Activated CD4-positive, alpha-beta memory T cell treated with anti-CD3 and anti-CD28 coated beads for 36 hours (primary cell): ENCODE measurements around the gene WRAP73. TPM values are rescaled to one million over a fixed set of nuclear protein-coding genes. Genes with fewer than 3 reads are reported as not detected.

ENCODE experiments used
- CTCF ChIA-PET: fragments of 350-600 bp; sonication (Branson Sonifier 250); formaldehyde crosslinking; loops from one replicate; lab custom pipeline; 2021; ENCODE audit warnings: antibody characterized with exemption, inconsistent platforms; lab: Charles Lee
- POLR2A ChIA-PET: fragments of 350-600 bp; sonication (Branson Sonifier 250); formaldehyde crosslinking; loops from one replicate; lab custom pipeline; 2021; ENCODE audit warnings: antibody characterized with exemption; lab: Charles Lee
- DNase-seq: peaks from one replicate; pipeline ENCODE4 v3.0.0-alpha.2; 2020
- H3K27ac Mint-ChIP-seq: one replicate; pipeline ENCODE4 v1.8.0; 2021; ENCODE audit warnings: mixed read lengths
- H3K27me3 Mint-ChIP-seq: one replicate; pipeline ENCODE4 v1.8.0; 2021; ENCODE audit warnings: mixed read lengths
- H3K36me3 Mint-ChIP-seq: one replicate; pipeline ENCODE4 v1.8.0; 2021; ENCODE audit warnings: mixed read lengths
- H3K4me1 Mint-ChIP-seq: one replicate; pipeline ENCODE4 v1.8.0; 2021; ENCODE audit warnings: low read depth, mixed read lengths
- H3K4me3 Mint-ChIP-seq: one replicate; pipeline ENCODE4 v1.8.0; 2021; ENCODE audit warnings: mild to moderate bottlenecking, mixed read lengths
- H3K9me3 Mint-ChIP-seq: one replicate; pipeline ENCODE4 v1.8.0; 2021; ENCODE audit warnings: mixed read lengths
- intact Hi-C: fragments of 100-400 bp; cut with micrococcal nuclease; formaldehyde crosslinking; loops from one replicate; pipeline ENCODE4 v1.15.1; 2023
- total RNA-seq, 2 experiments: library from RNA; stranded (reverse); gene quantifications; one replicate each; pipeline ENCODE4 v1.2.3, GENCODE V29; 2021

The WRAP73 gene
- total RNA-seq, 2 experiments from 2014 or later, result 34.5 to 34.6 TPM

DNA sequence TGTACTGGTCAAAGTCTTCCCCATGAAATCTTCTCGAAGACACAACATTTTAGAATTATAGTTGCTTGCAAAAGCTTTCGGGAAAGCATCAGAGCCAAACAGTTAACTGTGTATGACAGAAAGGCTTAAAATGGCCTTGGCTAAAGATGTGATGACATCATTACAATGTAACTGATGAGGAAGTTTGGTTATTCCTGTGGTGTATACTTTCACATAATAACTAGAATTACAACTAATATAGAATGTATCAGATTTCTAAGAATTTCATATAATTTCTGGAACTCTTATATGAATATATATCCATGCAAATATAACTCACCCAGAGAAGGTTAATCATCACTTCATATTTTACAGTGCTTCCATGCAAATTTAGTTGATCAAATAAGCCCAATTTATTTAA, 10.8 kb upstream of the WRAP73 start:
- ChIA-PET POLR2A (no interaction called here), CTCF (no interaction called here)
- Mint-ChIP-seq H3K27ac (no peak overlapping the region), H3K27me3 (peaks cover 21% of the 10 kb centered on the region), H3K36me3 (no peaks in the 10 kb centered on the region), H3K4me3 (no peak overlapping the region), H3K9me3 (no peaks in the 10 kb centered on the region), H3K4me1 (peaks cover 13% of the 10 kb centered on the region)
- no peak for DNase-seq
- intact Hi-C loops, result no loop called here

GRCh38 chr1:3659093-3659492, 9.2 kb upstream of the WRAP73 start:
- H3K27ac Mint-ChIP-seq, result no peak overlapping the region
- H3K9me3 Mint-ChIP-seq, result no peaks in the 10 kb centered on the region
- H3K27me3 Mint-ChIP-seq, result peaks cover 31% of the 10 kb centered on the region
- no peaks in the 10 kb centered on the region for H3K36me3 Mint-ChIP-seq
- peaks cover 13% of the 10 kb centered on the region for H3K4me1 Mint-ChIP-seq
- ChIA-PET CTCF (no interaction called here), POLR2A (no interaction called here)
- intact Hi-C loops, result loop anchor here (10.0 kb wide), 1 partner anchor 246 kb away; the partner anchor contains the start of gene C1orf174
- no peak for DNase-seq
- no peak overlapping the region for H3K4me3 Mint-ChIP-seq

DNA sequence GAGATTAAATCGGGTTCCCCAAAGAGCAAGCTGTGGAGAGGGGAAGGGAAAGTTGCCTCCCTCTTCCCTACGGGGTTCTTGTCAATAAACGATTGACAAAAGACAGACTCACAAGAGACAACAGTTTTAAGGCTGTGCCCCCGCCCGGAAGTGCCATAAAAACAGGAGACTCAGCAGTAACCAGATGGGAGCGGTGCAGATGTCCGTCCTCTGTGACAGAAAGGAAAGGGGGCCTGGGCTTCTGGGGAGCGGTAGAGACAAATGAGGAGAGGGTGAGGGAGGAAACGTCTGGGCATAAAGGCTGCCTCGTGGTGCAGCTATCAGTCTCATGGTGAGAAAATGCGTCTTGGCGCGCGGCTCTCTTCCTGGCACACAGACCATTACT, 8.3 kb upstream of the WRAP73 start:
- Mint-ChIP-seq H3K4me3 (no peak overlapping the region), H3K9me3 (no peaks in the 10 kb centered on the region), H3K27ac (no peak overlapping the region), H3K4me1 (peaks cover 13% of the 10 kb centered on the region), H3K36me3 (no peaks in the 10 kb centered on the region), H3K27me3 (peaks cover 40% of the 10 kb centered on the region)
- POLR2A ChIA-PET, result no interaction called here
- DNase-seq, result no peak
- intact Hi-C loops, result loop anchor here (10.0 kb wide), 1 partner anchor 247 kb away; the partner anchor contains the start of gene C1orf174
- CTCF ChIA-PET, result no interaction called here

DNA sequence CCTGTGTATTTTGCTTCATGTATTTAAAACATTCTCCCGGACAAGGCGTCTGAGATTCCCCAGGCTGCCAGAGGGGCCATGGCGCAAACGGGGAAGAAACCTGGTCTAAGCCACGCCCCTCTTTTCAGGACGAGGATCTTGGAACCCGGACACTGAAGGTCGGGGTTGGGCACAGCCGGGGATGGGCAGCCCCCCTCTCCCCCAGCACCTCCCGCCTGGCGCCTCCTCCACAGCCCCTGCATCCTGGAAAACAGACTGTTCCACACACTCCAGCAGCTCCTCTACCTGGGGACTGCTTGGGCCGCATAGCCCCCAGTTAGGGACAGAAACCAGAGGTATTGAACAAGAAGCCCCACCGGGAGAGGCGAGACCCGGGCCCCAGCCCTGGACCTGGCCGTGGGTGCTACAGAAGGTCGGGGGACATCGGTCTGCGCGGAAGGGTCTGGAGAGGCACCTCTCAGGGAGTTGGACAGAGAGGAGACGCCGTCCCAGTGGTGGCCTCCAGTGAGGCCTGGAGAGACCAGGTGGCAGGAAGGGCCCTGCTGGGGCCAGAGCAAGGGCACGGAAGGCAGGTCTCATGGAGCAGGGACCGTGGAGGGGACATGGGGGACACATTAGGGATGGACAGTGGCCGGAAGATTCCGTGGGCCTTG, 7.8 kb upstream of the WRAP73 start:
- DNase-seq, result no peak
- POLR2A ChIA-PET, result no interaction called here
- H3K27ac Mint-ChIP-seq, result no peak overlapping the region
- H3K4me3 Mint-ChIP-seq, result no peak overlapping the region
- H3K4me1 Mint-ChIP-seq, result peaks cover 13% of the 10 kb centered on the region
- peaks cover 42% of the 10 kb centered on the region for H3K27me3 Mint-ChIP-seq
- intact Hi-C loops, result loop anchor here (10.0 kb wide), 1 partner anchor 247 kb away; the partner anchor contains the start of gene C1orf174
- CTCF ChIA-PET, result no interaction called here
- no peaks in the 10 kb centered on the region for H3K36me3 Mint-ChIP-seq
- H3K9me3 Mint-ChIP-seq, result no peaks in the 10 kb centered on the region

DNA sequence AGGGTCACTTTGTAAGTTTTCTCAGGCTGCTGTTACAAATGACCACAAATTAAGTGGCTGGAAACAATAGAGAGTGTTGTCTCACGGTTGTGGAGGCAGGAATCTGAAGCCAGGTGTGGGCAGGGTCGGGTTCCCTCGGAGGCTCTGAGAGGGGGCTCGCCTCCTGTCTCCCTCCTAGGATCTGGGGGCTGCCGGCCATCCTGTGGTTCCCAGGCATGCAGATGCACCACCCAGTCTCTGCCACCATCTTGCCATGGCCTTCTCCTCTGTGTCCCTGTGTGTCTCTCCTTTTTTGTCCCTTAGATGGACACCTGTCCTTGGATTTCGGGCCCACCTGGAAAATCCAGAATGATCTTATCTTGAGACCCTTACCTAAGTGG, 7.2 kb upstream of the WRAP73 start:
- Mint-ChIP-seq H3K9me3 (no peaks in the 10 kb centered on the region), H3K27me3 (peaks cover 42% of the 10 kb centered on the region), H3K36me3 (no peaks in the 10 kb centered on the region), H3K27ac (no peak overlapping the region), H3K4me1 (peaks cover 13% of the 10 kb centered on the region), H3K4me3 (no peak overlapping the region)
- intact Hi-C loops, result loop anchor here (10.0 kb wide), 1 partner anchor 248 kb away; the partner anchor contains the start of gene C1orf174
- ChIA-PET CTCF (no interaction called here), POLR2A (no interaction called here)
- DNase-seq, result no peak

GRCh38 chr1:3656450-3657095, 6.7 kb upstream of the WRAP73 start:
- Mint-ChIP-seq H3K27me3 (peaks cover 42% of the 10 kb centered on the region), H3K27ac (no peak overlapping the region), H3K9me3 (no peaks in the 10 kb centered on the region), H3K36me3 (no peaks in the 10 kb centered on the region), H3K4me3 (no peak overlapping the region), H3K4me1 (peaks cover 13% of the 10 kb centered on the region)
- ChIA-PET POLR2A (no interaction called here), CTCF (no interaction called here)
- DNase-seq, result peak; percentile 48
- intact Hi-C loops, result loop anchor here (10.0 kb wide), 1 partner anchor 248 kb away; the partner anchor contains the start of gene C1orf174

- H3K27ac Mint-ChIP-seq, result no peak overlapping the region
- intact Hi-C loops, result loop anchor here (5.0 to 10.0 kb wide), 2 partner anchors 143 to 250 kb away; partner anchors contain the start of genes C1orf174 and LRRC47
These were observed 4.8 kb upstream of the WRAP73 start for GRCh38 chr1:3654549-3655281.

DNA sequence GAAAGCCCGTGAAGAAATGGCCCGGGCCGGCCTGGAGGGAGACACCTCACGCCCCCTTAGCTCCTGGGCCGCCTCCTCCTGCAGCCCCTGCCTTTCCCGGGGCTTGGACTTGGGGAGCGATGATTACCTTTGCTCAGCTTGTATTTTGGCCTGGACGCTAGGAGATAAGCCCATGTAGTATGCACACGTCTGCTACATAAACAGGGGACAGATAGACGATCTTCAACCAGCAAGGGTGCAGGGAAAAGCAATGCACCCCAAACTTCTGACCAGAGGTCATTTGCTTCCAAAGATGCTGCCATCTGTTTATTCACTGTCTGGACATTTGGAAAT, 3.3 kb upstream of the WRAP73 start:
- DNase-seq, result no peak
- POLR2A ChIA-PET, result no interaction called here
- peaks cover 47% of the 10 kb centered on the region for H3K27me3 Mint-ChIP-seq

More at GRCh38 chr1:3654549-3655281, 4.8 kb upstream of the WRAP73 start:
- POLR2A ChIA-PET, result no interaction called here
- Mint-ChIP-seq H3K4me1 (peaks cover 20% of the 10 kb centered on the region), H3K9me3 (no peaks in the 10 kb centered on the region), H3K4me3 (no peak overlapping the region), H3K27me3 (peaks cover 51% of the 10 kb centered on the region), H3K36me3 (no peaks in the 10 kb centered on the region)
- DNase-seq, result no peak
- CTCF ChIA-PET, result interaction anchor here (1.4 kb wide), 1 partner anchor 35 kb away, joined by 6 read pairs; no protein-coding TSS in a partner anchor

GRCh38 chr1:3652548-3653285, 2.8 kb upstream of the WRAP73 start:
- Mint-ChIP-seq H3K27ac (no peak overlapping the region), H3K9me3 (no peaks in the 10 kb centered on the region), H3K27me3 (peaks cover 43% of the 10 kb centered on the region), H3K4me1 (peaks cover 36% of the 10 kb centered on the region), H3K36me3 (no peaks in the 10 kb centered on the region), H3K4me3 (no peak overlapping the region)
- intact Hi-C loops, result loop anchor here (5.0 to 10.0 kb wide), 2 partner anchors 145 to 252 kb away; partner anchors contain the start of genes C1orf174 and LRRC47
- DNase-seq, result no peak
- CTCF ChIA-PET, result no interaction called here
- POLR2A ChIA-PET, result no interaction called here

More for the DNA sequence above, 3.3 kb upstream of the WRAP73 start:
- Mint-ChIP-seq H3K4me3 (no peak overlapping the region), H3K4me1 (peaks cover 31% of the 10 kb centered on the region), H3K36me3 (no peaks in the 10 kb centered on the region), H3K9me3 (no peaks in the 10 kb centered on the region), H3K27ac (no peak overlapping the region)
- CTCF ChIA-PET, result interaction anchor here (1.4 kb wide), 1 partner anchor 34 kb away, joined by 6 read pairs; no protein-coding TSS in a partner anchor
- intact Hi-C loops, result loop anchor here (5.0 to 10.0 kb wide), 2 partner anchors 144 to 252 kb away; partner anchors contain the start of genes C1orf174 and LRRC47

GRCh38 chr1:3651930-3652547, 2.1 kb upstream of the WRAP73 start, which contains the start of gene TP73:
Gene TP73 (plus strand): TSS chr1:3652516. CDS start chr1:3682366, 29,850 bp downstream.
- CTCF ChIA-PET, result interaction anchor here (1.3 kb wide), 1 partner anchor 73 kb away, joined by 5 read pairs; no protein-coding TSS in a partner anchor
- H3K27ac Mint-ChIP-seq, result no peak within 1 kb of the TSS

More at GRCh38 chr1:3651930-3652547, 2.1 kb upstream of the WRAP73 start, which contains the start of gene TP73:
- H3K27me3 Mint-ChIP-seq, result peaks cover 39% of the 10 kb centered on the region
- DNase-seq, result no peak
- H3K4me3 Mint-ChIP-seq, result peak within 1 kb of the TSS; percentile 35
- POLR2A ChIA-PET, result no interaction called here
- no peaks in the 10 kb centered on the region for H3K9me3 Mint-ChIP-seq
- peaks cover 33% of the 10 kb centered on the region for H3K4me1 Mint-ChIP-seq
- H3K36me3 Mint-ChIP-seq, result no peaks in the 10 kb centered on the region
- intact Hi-C loops, result loop anchor here (5.0 to 10.0 kb wide), 2 partner anchors 145 to 253 kb away; partner anchors contain the start of genes C1orf174 and LRRC47
